ENCODE data around the gene HP1BP3.

DNA sequence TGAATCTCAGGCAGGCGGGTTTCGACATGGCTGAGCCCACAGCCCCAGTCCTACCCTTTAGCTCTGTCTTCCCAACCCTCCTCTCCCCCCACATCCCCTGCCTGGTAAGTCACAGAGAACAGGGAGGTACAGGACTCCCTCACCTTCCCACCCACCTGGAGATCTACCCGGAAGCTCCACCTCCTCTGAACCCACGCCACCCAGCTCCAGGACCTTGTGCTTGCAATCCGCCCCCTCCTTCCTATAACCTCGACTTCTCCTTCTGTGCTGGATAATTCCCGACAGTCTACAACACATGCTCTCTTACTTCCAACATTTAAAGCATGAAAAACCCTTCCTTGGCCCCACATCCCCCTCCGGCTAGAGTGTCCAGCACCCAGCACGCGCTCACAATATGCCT, 91.6 kb downstream of the HP1BP3 start:
- TF ChIP-seq POLR2A (IDR thresholded peaks at IDR 0.05), result no peak
- TF ChIP-seq, protein P1, sequence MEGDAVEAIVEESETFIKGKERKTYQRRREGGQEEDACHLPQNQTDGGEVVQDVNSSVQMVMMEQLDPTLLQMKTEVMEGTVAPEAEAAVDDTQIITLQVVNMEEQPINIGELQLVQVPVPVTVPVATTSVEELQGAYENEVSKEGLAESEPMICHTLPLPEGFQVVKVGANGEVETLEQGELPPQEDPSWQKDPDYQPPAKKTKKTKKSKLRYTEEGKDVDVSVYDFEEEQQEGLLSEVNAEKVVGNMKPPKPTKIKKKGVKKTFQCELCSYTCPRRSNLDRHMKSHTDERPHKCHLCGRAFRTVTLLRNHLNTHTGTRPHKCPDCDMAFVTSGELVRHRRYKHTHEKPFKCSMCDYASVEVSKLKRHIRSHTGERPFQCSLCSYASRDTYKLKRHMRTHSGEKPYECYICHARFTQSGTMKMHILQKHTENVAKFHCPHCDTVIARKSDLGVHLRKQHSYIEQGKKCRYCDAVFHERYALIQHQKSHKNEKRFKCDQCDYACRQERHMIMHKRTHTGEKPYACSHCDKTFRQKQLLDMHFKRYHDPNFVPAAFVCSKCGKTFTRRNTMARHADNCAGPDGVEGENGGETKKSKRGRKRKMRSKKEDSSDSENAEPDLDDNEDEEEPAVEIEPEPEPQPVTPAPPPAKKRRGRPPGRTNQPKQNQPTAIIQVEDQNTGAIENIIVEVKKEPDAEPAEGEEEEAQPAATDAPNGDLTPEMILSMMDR (IDR thresholded peaks at IDR 0.05), result no peak
